A549 (cell line): ENCODE results near the gene PAM. TPM values are rescaled to one million over a fixed set of nuclear protein-coding genes. Genes with fewer than 3 reads are reported as not detected.

Source experiments
- ATAC-seq, 2 experiments: fragments of 200-7000 bp in 1 of 2; fragments of >200 bp in 1 of 2; cut with Nextera tagmentation in 1 of 2; cut with Tn5 transposase in 1 of 2; 3 replicates each; pipeline versions ENCODE4 v1.8.0 to v1.9.1; 2018 to 2020; ENCODE audit warnings: mild to moderate bottlenecking in 1 of 2, moderate library complexity in 1 of 2
- CTCF ChIA-PET: fragments of 300-600 bp; sonication (Branson Sonifier 250); formaldehyde crosslinking; extraction: SDS; loops from one replicate; lab custom pipeline; 2021; ENCODE audit warnings: antibody characterized with exemption, inconsistent platforms; lab: Yijun Ruan, JAX
- POLR2A ChIA-PET: fragments of 350-600 bp; formaldehyde crosslinking; extraction: SDS; loops from one replicate; lab custom pipeline; 2021; ENCODE audit warnings: antibody characterized with exemption, inconsistent platforms; lab: Yijun Ruan, JAX
- DNase-seq, 2 experiments: peaks; one replicate each; pipeline versions ENCODE4 v3.0.0 to v3.0.0-alpha.2; 2011 to 2016; ENCODE audit warnings: low read depth in 1 of 2, low spot score in 1 of 2
- FAIRE-seq: peaks from 2 replicates; lab custom pipeline; 2011; peaks lifted over from hg19 to GRCh38; lab: Jason Lieb, UNC
- H3K27ac ChIP-seq, 2 experiments: fragments of >200 bp; sonication (Bioruptor Twin); formaldehyde crosslinking; 3 replicates each; pipeline ENCODE4 v1.5.1; 2016 to 2017
- H3K4me1 ChIP-seq: fragments of >200 bp; sonication (Bioruptor Twin); formaldehyde crosslinking; 3 replicates; pipeline ENCODE4 v1.6.1; 2016
- H3K4me2 ChIP-seq: fragments of >200 bp; sonication (Bioruptor Twin); formaldehyde crosslinking; 3 replicates; pipeline ENCODE4 v1.6.1; 2016
- H3K4me3 ChIP-seq: fragments of >200 bp; sonication (Bioruptor Twin); formaldehyde crosslinking; 3 replicates; pipeline ENCODE4 v1.5.1; 2016
- H3K9me3 ChIP-seq: fragments of >200 bp; sonication (Bioruptor Twin); formaldehyde crosslinking; 3 replicates; pipeline ENCODE4 v1.6.1; 2016
- BCL3 ChIP-seq: fragments of >200 bp; sonication (Bioruptor Twin); formaldehyde crosslinking; IDR thresholded peaks from 3 replicates; pipeline ENCODE4 v1.6.1; 2016
- BHLHE40 ChIP-seq: IDR thresholded peaks from 2 replicates; pipeline ENCODE4 v1.6.1; 2012; ENCODE audit warnings: low read depth, low read length, inconsistent platforms
- CBX2 ChIP-seq: fragments of 200-600 bp; sonication (generic); IDR thresholded peaks from 2 replicates; pipeline ENCODE4 v1.6.1; 2016; ENCODE audit warnings: low read depth, mild to moderate bottlenecking, borderline replicate concordance
- CEBPB ChIP-seq, 2 experiments: fragments of >200 bp in 1 of 2; sonication (Bioruptor Twin) in 1 of 2; formaldehyde crosslinking in 1 of 2; IDR thresholded peaks; 2 replicates each; pipeline ENCODE4 v1.6.1; 2012 to 2016
- CHD2 ChIP-seq: fragments of 150-350 bp; IDR thresholded peaks from 2 replicates; pipeline ENCODE4 v1.6.1; 2014; ENCODE audit warnings: low read length; ENCODE audit not compliant: partially characterized antibody
- CHD4 ChIP-seq: fragments of 200-600 bp; sonication (generic); IDR thresholded peaks from 2 replicates; pipeline ENCODE4 v1.6.1; 2016; ENCODE audit warnings: antibody characterized with exemption, mild to moderate bottlenecking, borderline replicate concordance
- EHMT2 ChIP-seq: fragments of 200-600 bp; sonication (generic); IDR thresholded peaks from 2 replicates; pipeline ENCODE4 v1.6.1; 2016; ENCODE audit warnings: antibody characterized with exemption, low read depth, mild to moderate bottlenecking, moderate library complexity
- EP300 ChIP-seq, 2 experiments: fragments of >200 bp; sonication (Bioruptor Twin); formaldehyde crosslinking; IDR thresholded peaks; 2 replicates in 1 of 2; 3 replicates in 1 of 2; pipeline ENCODE4 v1.6.1; 2016 to 2017
- HOXA7 ChIP-seq: fragments of 250-450 bp; sonication (Bioruptor Pico); IDR thresholded peaks from 2 replicates; pipeline ENCODE4 v1.5.0; 2020; ENCODE audit warnings: mild to moderate bottlenecking, moderate library complexity
- HOXB13 ChIP-seq: fragments of 250-450 bp; sonication (Bioruptor Pico); IDR thresholded peaks from 2 replicates; pipeline ENCODE4 v1.5.0; 2020; ENCODE audit warnings: low read depth, mild to moderate bottlenecking, moderate library complexity
- HOXB5 ChIP-seq: fragments of 250-450 bp; sonication (Bioruptor Pico); IDR thresholded peaks from 2 replicates; pipeline ENCODE4 v1.5.0; 2020; ENCODE audit warnings: mild to moderate bottlenecking, moderate library complexity
- JUN ChIP-seq, 2 experiments: fragments of >200 bp; sonication (Bioruptor Twin); formaldehyde crosslinking; IDR thresholded peaks; 2 replicates in 1 of 2; 3 replicates in 1 of 2; pipeline ENCODE4 v1.6.1; 2016 to 2017
- KDM5A ChIP-seq: fragments of 200-600 bp; sonication (generic); IDR thresholded peaks from 2 replicates; pipeline ENCODE4 v1.6.1; 2016; ENCODE audit warnings: antibody characterized with exemption, mild to moderate bottlenecking
- MAFK ChIP-seq: fragments of 450-650 bp; IDR thresholded peaks from 2 replicates; pipeline ENCODE4 v1.6.1; 2014; ENCODE audit not compliant: partially characterized antibody
- MAX ChIP-seq: IDR thresholded peaks from 2 replicates; pipeline ENCODE4 v1.6.1; 2012
- NPAS2 ChIP-seq: fragments of 250-450 bp; sonication (Bioruptor Pico); IDR thresholded peaks from 2 replicates; pipeline ENCODE4 v1.8.0; 2022; ENCODE audit warnings: mild to moderate bottlenecking, moderate library complexity, borderline replicate concordance
- PHF8 ChIP-seq: fragments of 200-600 bp; sonication (generic); IDR thresholded peaks from 2 replicates; pipeline ENCODE4 v1.6.1; 2016; ENCODE audit warnings: low read depth, mild to moderate bottlenecking, antibody characterized with exemption, moderate library complexity, borderline replicate concordance
- POLR2A ChIP-seq: IDR thresholded peaks from 2 replicates; pipeline ENCODE4 v1.6.1; 2012; ENCODE audit warnings: mild to moderate bottlenecking, low read length
- SREBF2 ChIP-seq: fragments of 450-650 bp; IDR thresholded peaks from 2 replicates; pipeline ENCODE4 v1.6.1; 2014; ENCODE audit warnings: mild to moderate bottlenecking, moderate library complexity
- WGBS: methylation state at CpG from one replicate; pipeline ENCODE4 v1.1.6; 2017; ENCODE audit errors: missing lambda C conversion rate; 5-methylcytosine and 5-hydroxymethylcytosine counted together
- polyA plus RNA-seq, 4 experiments: library from polyadenylated mRNA; depleted of rRNA in 3 of 4; stranded (reverse); fragments of >200 nt; fragmentation: RNase III in 1 of 4; extraction: RNeasy Plus Mini Kit Qiagen cat#74134 plus additional on column Dnase treatment in 1 of 4; gene quantifications; 2 replicates in 3 of 4; 3 replicates in 1 of 4; pipeline ENCODE4 v1.2.3, GENCODE V29; 2011 to 2017
- TF ChIP-seq, protein P1 (sequence below): fragments of 200-600 bp; sonication (generic); IDR thresholded peaks from 2 replicates; pipeline ENCODE4 v1.6.1; 2016; ENCODE audit warnings: antibody characterized with exemption, mild to moderate bottlenecking, moderate library complexity

The PAM gene
- polyA plus RNA-seq, 2 of the 4 experiments (the other 2 are of a cell fraction): 21.5 to 25.1 TPM

DNA sequence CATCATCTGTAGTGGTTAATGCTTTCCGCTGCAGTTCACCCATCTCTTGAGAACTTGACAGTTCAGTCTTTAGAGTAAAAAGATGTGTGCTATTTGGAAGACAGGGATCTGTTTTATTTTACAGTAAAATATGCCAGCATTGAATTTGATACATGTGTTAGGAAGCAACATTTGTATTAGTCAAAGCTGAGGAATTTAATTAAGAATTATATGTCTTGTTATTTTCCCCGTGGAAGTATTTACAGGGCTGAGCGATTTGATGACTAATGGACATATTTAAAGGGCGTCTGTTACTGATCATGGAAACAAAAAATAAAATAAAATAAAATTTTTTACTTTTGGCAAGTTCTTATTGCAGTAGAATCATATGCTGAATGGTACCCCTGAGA lies 101.3 kb downstream of the PAM start (continued):
- TF ChIP-seq, protein P1, sequence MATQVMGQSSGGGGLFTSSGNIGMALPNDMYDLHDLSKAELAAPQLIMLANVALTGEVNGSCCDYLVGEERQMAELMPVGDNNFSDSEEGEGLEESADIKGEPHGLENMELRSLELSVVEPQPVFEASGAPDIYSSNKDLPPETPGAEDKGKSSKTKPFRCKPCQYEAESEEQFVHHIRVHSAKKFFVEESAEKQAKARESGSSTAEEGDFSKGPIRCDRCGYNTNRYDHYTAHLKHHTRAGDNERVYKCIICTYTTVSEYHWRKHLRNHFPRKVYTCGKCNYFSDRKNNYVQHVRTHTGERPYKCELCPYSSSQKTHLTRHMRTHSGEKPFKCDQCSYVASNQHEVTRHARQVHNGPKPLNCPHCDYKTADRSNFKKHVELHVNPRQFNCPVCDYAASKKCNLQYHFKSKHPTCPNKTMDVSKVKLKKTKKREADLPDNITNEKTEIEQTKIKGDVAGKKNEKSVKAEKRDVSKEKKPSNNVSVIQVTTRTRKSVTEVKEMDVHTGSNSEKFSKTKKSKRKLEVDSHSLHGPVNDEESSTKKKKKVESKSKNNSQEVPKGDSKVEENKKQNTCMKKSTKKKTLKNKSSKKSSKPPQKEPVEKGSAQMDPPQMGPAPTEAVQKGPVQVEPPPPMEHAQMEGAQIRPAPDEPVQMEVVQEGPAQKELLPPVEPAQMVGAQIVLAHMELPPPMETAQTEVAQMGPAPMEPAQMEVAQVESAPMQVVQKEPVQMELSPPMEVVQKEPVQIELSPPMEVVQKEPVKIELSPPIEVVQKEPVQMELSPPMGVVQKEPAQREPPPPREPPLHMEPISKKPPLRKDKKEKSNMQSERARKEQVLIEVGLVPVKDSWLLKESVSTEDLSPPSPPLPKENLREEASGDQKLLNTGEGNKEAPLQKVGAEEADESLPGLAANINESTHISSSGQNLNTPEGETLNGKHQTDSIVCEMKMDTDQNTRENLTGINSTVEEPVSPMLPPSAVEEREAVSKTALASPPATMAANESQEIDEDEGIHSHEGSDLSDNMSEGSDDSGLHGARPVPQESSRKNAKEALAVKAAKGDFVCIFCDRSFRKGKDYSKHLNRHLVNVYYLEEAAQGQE: no peak
- no peak for TF ChIP-seq EHMT2
- no peak for TF ChIP-seq CBX2
- TF ChIP-seq CHD4: no peak
- no peak for TF ChIP-seq JUN (IDR thresholded peaks at IDR 0.05)
- TF ChIP-seq BCL3: no peak

- WGBS: 63% methylated on average over 6 of the region's 6 CpGs
- FAIRE-seq: no peak
- Histone ChIP-seq H3K27ac (no peak overlapping the region), H3K4me2 (no peak overlapping the region), H3K9me3 (no peaks in the 10 kb centered on the region), H3K4me1 (no peaks in the 10 kb centered on the region)
- no peak for DNase-seq
- TF ChIP-seq PHF8 (no peak), BHLHE40 (no peak), EP300 (IDR thresholded peaks at IDR 0.05) (no peak), CEBPB (IDR thresholded peaks at IDR 0.05) (no peak), KDM5A (no peak), SREBF2 (no peak), POLR2A (no peak), NPAS2 (CRISPR knock-in tag) (no peak), HOXB13 (CRISPR knock-in tag) (no peak), CHD2 (no peak), MAFK (no peak), MAX (no peak), HOXA7 (no peak), HOXB5 (CRISPR knock-in tag) (no peak), EHMT2 (no peak), BCL3 (no peak)
- TF ChIP-seq, protein P1: no peak
- TF ChIP-seq, all 56 proteins: peak for 0
- no peak for ATAC-seq
- ChIA-PET POLR2A (no interaction called here), CTCF (no interaction called here)
- H3K4me3 ChIP-seq: no peak overlapping the region
These were observed 102.1 kb downstream of the PAM start for GRCh38 chr5:102857076-102857818.
